Measurements from ENCODE around the gene LRRC8E.

GRCh38 chr19:7914099-7914498 lies 25.8 kb downstream of the LRRC8E start:
- TF ChIP-seq, protein P1, sequence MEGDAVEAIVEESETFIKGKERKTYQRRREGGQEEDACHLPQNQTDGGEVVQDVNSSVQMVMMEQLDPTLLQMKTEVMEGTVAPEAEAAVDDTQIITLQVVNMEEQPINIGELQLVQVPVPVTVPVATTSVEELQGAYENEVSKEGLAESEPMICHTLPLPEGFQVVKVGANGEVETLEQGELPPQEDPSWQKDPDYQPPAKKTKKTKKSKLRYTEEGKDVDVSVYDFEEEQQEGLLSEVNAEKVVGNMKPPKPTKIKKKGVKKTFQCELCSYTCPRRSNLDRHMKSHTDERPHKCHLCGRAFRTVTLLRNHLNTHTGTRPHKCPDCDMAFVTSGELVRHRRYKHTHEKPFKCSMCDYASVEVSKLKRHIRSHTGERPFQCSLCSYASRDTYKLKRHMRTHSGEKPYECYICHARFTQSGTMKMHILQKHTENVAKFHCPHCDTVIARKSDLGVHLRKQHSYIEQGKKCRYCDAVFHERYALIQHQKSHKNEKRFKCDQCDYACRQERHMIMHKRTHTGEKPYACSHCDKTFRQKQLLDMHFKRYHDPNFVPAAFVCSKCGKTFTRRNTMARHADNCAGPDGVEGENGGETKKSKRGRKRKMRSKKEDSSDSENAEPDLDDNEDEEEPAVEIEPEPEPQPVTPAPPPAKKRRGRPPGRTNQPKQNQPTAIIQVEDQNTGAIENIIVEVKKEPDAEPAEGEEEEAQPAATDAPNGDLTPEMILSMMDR (IDR thresholded peaks at IDR 0.05): no peak
- no peak for TF ChIP-seq POLR2A (IDR thresholded peaks at IDR 0.05)
